SK-N-SH (cell line): ENCODE data around the gene ELMO1. TPM values are rescaled to one million over a fixed set of nuclear protein-coding genes. Genes with fewer than 3 reads are reported as not detected.

ENCODE experiments used
- CTCF ChIA-PET: fragments of 300-600, 350-600 bp; formaldehyde crosslinking; extraction: SDS; loops from one replicate; lab custom pipeline; 2021; lab: Yijun Ruan, JAX
- POLR2A ChIA-PET: fragments of 350-600 bp; sonication (Branson Sonifier 250); formaldehyde crosslinking; extraction: SDS; loops from one replicate; lab custom pipeline; 2020; ENCODE audit warnings: antibody characterized with exemption, inconsistent platforms; lab: Yijun Ruan, JAX
- DNase-seq: peaks from one replicate; pipeline ENCODE4 v3.0.0; 2012
- H2AFZ ChIP-seq: fragments of 200-600 bp; sonication (generic); 2 replicates; pipeline ENCODE4 v1.8.1; 2016; ENCODE audit warnings: antibody characterized with exemption, mild to moderate bottlenecking, low read depth
- H3F3A ChIP-seq: fragments of 200-600 bp; sonication (generic); replicated peaks from 2 replicates; pipeline ENCODE3; 2016; ENCODE audit warnings: antibody characterized with exemption, mild to moderate bottlenecking; ENCODE audit not compliant: insufficient read depth
- H3K27ac ChIP-seq, 2 experiments: fragments of 200-500 bp in 1 of 2; fragments of 200-600 bp in 1 of 2; sonication (Bioruptor generic) in 1 of 2; sonication (generic), shearing (Covaris generic) in 1 of 2; 2 replicates each; pipeline versions ENCODE4 v1.5.1 to v1.6.1; 2014 to 2016; ENCODE audit warnings: low read depth in 2 of 2, inconsistent platforms in 1 of 2, low read length in 1 of 2, mild to moderate bottlenecking in 1 of 2, mixed read lengths in 1 of 2
- H3K27me3 ChIP-seq: fragments of 200-600 bp; sonication (generic), shearing (Covaris generic); 2 replicates; pipeline ENCODE4 v1.6.1; 2016; ENCODE audit warnings: mixed run types; ENCODE audit not compliant: insufficient read depth
- H3K36me3 ChIP-seq, 2 experiments: fragments of 200-500 bp in 1 of 2; fragments of 200-600 bp in 1 of 2; sonication (Bioruptor generic) in 1 of 2; sonication (generic) in 1 of 2; replicated peaks in 1 of 2; 2 replicates each; pipeline versions ENCODE3 to v1.5.1; 2014 to 2016; ENCODE audit warnings: low read length in 1 of 2, mild to moderate bottlenecking in 1 of 2; ENCODE audit not compliant: insufficient read depth in 2 of 2, control insufficient read depth in 1 of 2
- H3K4me1 ChIP-seq, 2 experiments: fragments of 200-500 bp in 1 of 2; fragments of 200-600 bp in 1 of 2; sonication (Bioruptor generic) in 1 of 2; sonication (generic), shearing (Covaris generic) in 1 of 2; 2 replicates each; pipeline versions ENCODE4 v1.5.1 to v1.6.1; 2014 to 2016; ENCODE audit warnings: low read depth in 1 of 2, low read length in 1 of 2, mixed run types in 1 of 2; ENCODE audit not compliant: insufficient read depth in 2 of 2, control insufficient read depth in 1 of 2
- H3K4me2 ChIP-seq: fragments of 200-600 bp; sonication (generic), shearing (Covaris generic); 2 replicates; pipeline ENCODE4 v1.6.1; 2017; ENCODE audit warnings: mixed run types
- H3K4me3 ChIP-seq, 2 experiments: fragments of 200-500 bp in 1 of 2; fragments of 200-600 bp in 1 of 2; sonication (Bioruptor generic) in 1 of 2; sonication (generic), shearing (Covaris generic) in 1 of 2; 2 replicates each; pipeline versions ENCODE4 v1.5.1 to v1.8.1; 2014 to 2016; ENCODE audit warnings: low read depth in 2 of 2, inconsistent platforms in 1 of 2, low read length in 1 of 2, mild to moderate bottlenecking in 1 of 2, mixed read lengths in 1 of 2, moderate library complexity in 1 of 2
- H3K79me2 ChIP-seq: fragments of 200-600 bp; sonication (generic); 2 replicates; pipeline ENCODE4 v1.8.1; 2017; ENCODE audit warnings: mild to moderate bottlenecking; ENCODE audit not compliant: insufficient read depth
- H3K9ac ChIP-seq: fragments of 200-600 bp; sonication (generic); 2 replicates; pipeline ENCODE4 v1.6.1; 2017; ENCODE audit warnings: mixed run types
- H3K9me2 ChIP-seq: fragments of 200-600 bp; sonication (generic); 2 replicates; pipeline ENCODE4 v1.6.1; 2017; ENCODE audit warnings: mixed run types
- H3K9me3 ChIP-seq: fragments of 200-600 bp; sonication (generic); 2 replicates; pipeline ENCODE4 v1.6.1; 2017; ENCODE audit warnings: mixed run types, mild to moderate bottlenecking, moderate library complexity
- H4K20me1 ChIP-seq: fragments of 200-600 bp; sonication (generic); 2 replicates; pipeline ENCODE4 v1.6.1; 2017; ENCODE audit warnings: mild to moderate bottlenecking, mixed run types; ENCODE audit not compliant: insufficient read depth
- CHD2 ChIP-seq: fragments of 150-350 bp; IDR thresholded peaks from 2 replicates; pipeline ENCODE4 v1.6.1; 2018; ENCODE audit warnings: low read length; ENCODE audit not compliant: partially characterized antibody
- CTCF ChIP-seq: fragments of 200-600 bp; sonication (generic); IDR thresholded peaks from 2 replicates; pipeline ENCODE4 v1.6.1; 2017; ENCODE audit warnings: antibody characterized with exemption, mild to moderate bottlenecking, moderate library complexity
- EP300 ChIP-seq, 2 experiments: IDR thresholded peaks; 2 replicates each; pipeline versions ENCODE4 v1.4.0 to v1.6.1; 2012; ENCODE audit warnings: borderline replicate concordance in 1 of 2, low read depth in 1 of 2, low read length in 1 of 2
- EZH2phosphoT487 ChIP-seq: fragments of 200-600 bp; sonication (generic); IDR thresholded peaks from 2 replicates; pipeline ENCODE4 v1.6.1; 2017; ENCODE audit warnings: low read depth, mixed run types, mild to moderate bottlenecking, antibody characterized with exemption, moderate library complexity, borderline replicate concordance
- FOXJ3 ChIP-seq: sonication (generic); formaldehyde crosslinking; IDR thresholded peaks from 2 replicates; pipeline ENCODE4 v1.5.1; 2020; ENCODE audit warnings: mild to moderate bottlenecking, missing genetic modification reagents
- FOXM1 ChIP-seq: IDR thresholded peaks from 2 replicates; pipeline ENCODE4 v1.4.0; 2012; ENCODE audit warnings: low read depth, mild to moderate bottlenecking
- GABPA ChIP-seq: IDR thresholded peaks from 2 replicates; pipeline ENCODE4 v1.4.0; 2012; ENCODE audit warnings: low read depth, mild to moderate bottlenecking
- GATA2 ChIP-seq: sonication (generic); formaldehyde crosslinking; IDR thresholded peaks from 2 replicates; pipeline ENCODE4 v1.5.0; 2020; ENCODE audit warnings: mild to moderate bottlenecking, missing genetic modification reagents
- IRF3 ChIP-seq: fragments of 150-350 bp; IDR thresholded peaks from 2 replicates; pipeline ENCODE4 v1.6.1; 2016; ENCODE audit warnings: mild to moderate bottlenecking, low read depth, low read length
- JUND ChIP-seq: IDR thresholded peaks from 2 replicates; pipeline ENCODE4 v1.4.0; 2012
- MAX ChIP-seq: IDR thresholded peaks from 2 replicates; pipeline ENCODE4 v1.4.0; 2012; ENCODE audit warnings: low read depth
- MEF2A ChIP-seq: IDR thresholded peaks from 2 replicates; pipeline ENCODE4 v1.4.0; 2012; ENCODE audit warnings: low read depth, borderline replicate concordance
- NFIC ChIP-seq: IDR thresholded peaks from 2 replicates; pipeline ENCODE4 v1.4.0; 2012; ENCODE audit warnings: borderline replicate concordance
- NRF1 ChIP-seq: IDR thresholded peaks from 2 replicates; pipeline ENCODE4 v1.6.1; 2012; ENCODE audit warnings: low read depth, mild to moderate bottlenecking, low read length
- POLR2AphosphoS5 ChIP-seq: IDR thresholded peaks from 2 replicates; pipeline ENCODE4 v1.6.1; 2012; ENCODE audit warnings: low read depth, low read length
- RAD21 ChIP-seq: IDR thresholded peaks from 2 replicates; pipeline ENCODE4 v1.6.1; 2012; ENCODE audit warnings: mild to moderate bottlenecking, low read length
- RCOR1 ChIP-seq: fragments of 150-350 bp; IDR thresholded peaks from 2 replicates; pipeline ENCODE4 v1.6.1; 2017; ENCODE audit warnings: antibody characterized with exemption, low read length
- RFX5 ChIP-seq: IDR thresholded peaks from 2 replicates; pipeline ENCODE4 v1.6.1; 2012; ENCODE audit warnings: mild to moderate bottlenecking, improper control_type of control experiment, low read length
- RXRA ChIP-seq: IDR thresholded peaks from 2 replicates; pipeline ENCODE4 v1.4.0; 2012; ENCODE audit warnings: low read depth, mild to moderate bottlenecking, borderline replicate concordance
- SIN3A ChIP-seq: IDR thresholded peaks from 2 replicates; pipeline ENCODE4 v1.6.1; 2012; ENCODE audit warnings: low read depth, mild to moderate bottlenecking, low read length, moderate library complexity, borderline replicate concordance
- SMC3 ChIP-seq: IDR thresholded peaks from 2 replicates; pipeline ENCODE4 v1.6.1; 2012; ENCODE audit warnings: low read depth, low read length, improper control_type of control experiment
- TAF1 ChIP-seq: IDR thresholded peaks from 2 replicates; pipeline ENCODE4 v1.6.1; 2012; ENCODE audit warnings: low read depth, mild to moderate bottlenecking, low read length, moderate library complexity, borderline replicate concordance
- TEAD4 ChIP-seq: IDR thresholded peaks from 2 replicates; pipeline ENCODE4 v1.4.0; 2012; ENCODE audit warnings: mild to moderate bottlenecking, borderline replicate concordance; ENCODE audit not compliant: insufficient read depth
- USF1 ChIP-seq: IDR thresholded peaks from 2 replicates; pipeline ENCODE4 v1.4.0; 2012; ENCODE audit warnings: low read depth, borderline replicate concordance
- WGBS: methylation state at CpG from one replicate; pipeline ENCODE4 v1.1.6; 2017; ENCODE audit warnings: low lambda C conversion rate; 5-methylcytosine and 5-hydroxymethylcytosine counted together
- polyA plus RNA-seq, 3 experiments: library from polyadenylated mRNA; depleted of rRNA; stranded (reverse); fragments of >200 nt; gene quantifications; 2 replicates each; pipeline ENCODE4 v1.2.3, GENCODE V29; 2012

The ELMO1 gene
- polyA plus RNA-seq, 1 of the 3 experiments (the other 2 are of a cell fraction), result 0.64 TPM

GRCh38 chr7:36895192-36895591 is 553.5 kb downstream of the ELMO1 start:
- 49% methylated on average over 4 of the region's 4 CpGs for WGBS
- Histone ChIP-seq H3K4me1 (peaks cover 0 to 19% of the 10 kb centered on the region in 2 experiments; a peak in 2 of 4 replicates), H3K9me2 (no peaks in the 10 kb centered on the region), H3K27ac (peak overlapping the region in 1 of 2 experiments; percentile 40; a peak in 2 of 4 replicates), H3K27me3 (no peaks in the 10 kb centered on the region), H2AFZ (no peak overlapping the region), H4K20me1 (no peaks in the 10 kb centered on the region), H3K9ac (no peak overlapping the region), H3K4me3 (no peak overlapping the region), H3K4me2 (no peak overlapping the region), H3K79me2 (no peaks in the 10 kb centered on the region), H3K9me3 (no peaks in the 10 kb centered on the region), H3K36me3 (no peaks in the 10 kb centered on the region), H3F3A (no peaks in the 10 kb centered on the region)
- no peak for TF ChIP-seq FOXJ3
- no peak for TF ChIP-seq NFIC
- no peak for TF ChIP-seq FOXM1
- no peak for TF ChIP-seq GABPA
- TF ChIP-seq TEAD4, result no peak
- no peak for TF ChIP-seq USF1
- no peak for TF ChIP-seq RCOR1
- no peak for TF ChIP-seq SMC3
- no peak for TF ChIP-seq RAD21
- no peak for TF ChIP-seq SIN3A
- no peak for TF ChIP-seq RXRA
- TF ChIP-seq MAX, result no peak
- no peak for TF ChIP-seq EP300 (IDR thresholded peaks at IDR 0.05; ENCODE audit: borderline replicate concordance in 1 of 2, low read depth in 1 of 2, low read length in 1 of 2)
- TF ChIP-seq CHD2, result no peak
- TF ChIP-seq JUND, result no peak
- no peak for TF ChIP-seq GATA2 (CRISPR knock-in tag)
- DNase-seq, result no peak
- ChIA-PET POLR2A (interaction anchor here (1.9 kb wide), 1 partner anchor 9 kb away, joined by 5 read pairs; no protein-coding TSS in a partner anchor), CTCF (interaction anchor here (0.9 to 2.0 kb wide), 5 partner anchors 10 to 287 kb away, joined by 3 to 12 read pairs (median 7); no protein-coding TSS in a partner anchor)

- CTCF ChIA-PET, result interaction anchor here (0.6 to 2.0 kb wide), 7 partner anchors 9 to 329 kb away, joined by 3 to 12 read pairs (median 4); no protein-coding TSS in a partner anchor
- TF ChIP-seq FOXJ3, result no peak
- TF ChIP-seq CTCF, result no peak
- TF ChIP-seq TAF1, result no peak
- TF ChIP-seq CHD2, result no peak
- no peak for TF ChIP-seq IRF3
- no peak for TF ChIP-seq RFX5
- no peak for TF ChIP-seq TEAD4
- no peak for TF ChIP-seq RXRA
- TF ChIP-seq RCOR1, result no peak
- TF ChIP-seq POLR2AphosphoS5, result no peak
- TF ChIP-seq EZH2phosphoT487, result no peak
- TF ChIP-seq SMC3, result no peak
- TF ChIP-seq FOXM1, result no peak
- TF ChIP-seq NFIC, result no peak
- TF ChIP-seq EP300 (IDR thresholded peaks at IDR 0.05; ENCODE audit: borderline replicate concordance in 1 of 2, low read depth in 1 of 2, low read length in 1 of 2), result no peak
- no peak for TF ChIP-seq NRF1
- no peak for TF ChIP-seq MEF2A
- no peak for TF ChIP-seq GABPA
- TF ChIP-seq MAX, result no peak
These were observed 554.5 kb downstream of the ELMO1 start for GRCh38 chr7:36894190-36894589.

More at GRCh38 chr7:36894190-36894589, 554.5 kb downstream of the ELMO1 start:
- Histone ChIP-seq H2AFZ (no peak overlapping the region), H3K4me1 (peaks cover 0 to 22% of the 10 kb centered on the region in 2 experiments; a peak in 2 of 4 replicates), H3K79me2 (no peaks in the 10 kb centered on the region), H3K9ac (no peak overlapping the region), H3K9me2 (no peaks in the 10 kb centered on the region), H3K4me3 (no peak overlapping the region), H3K27ac (no peak overlapping the region; a peak in 1 of 4 replicates), H4K20me1 (no peaks in the 10 kb centered on the region), H3K9me3 (no peaks in the 10 kb centered on the region), H3K4me2 (no peak overlapping the region), H3K36me3 (no peaks in the 10 kb centered on the region), H3F3A (no peaks in the 10 kb centered on the region), H3K27me3 (no peaks in the 10 kb centered on the region)
- WGBS, result 25% methylated on average over 1 of the region's 1 CpG
- no peak for DNase-seq
- POLR2A ChIA-PET, result interaction anchor here (1.9 kb wide), 1 partner anchor 10 kb away, joined by 5 read pairs; no protein-coding TSS in a partner anchor
